Forelimb muscle (tissue), 1 donor: ENCODE data around the gene GPER1. TPM values are rescaled to one million over a fixed set of nuclear protein-coding genes. Genes with fewer than 3 reads are reported as not detected.
"Not testable (repeated sequence)": the region's sequence is repeated elsewhere in the genome, so short reads cannot be mapped to it uniquely, and the experiment has no call there.

Experiments used
- DNase-seq: peaks from one replicate; pipeline ENCODE4 v3.0.0-alpha.2; 2013; ENCODE audit warnings: low read depth
- polyA plus RNA-seq: library from polyadenylated mRNA; unstranded; fragments of 120-200 nt; gene quantifications from one replicate; pipeline ENCODE4 v1.2.1, GENCODE V29; 2013; ENCODE audit not compliant: insufficient read length

The GPER1 gene
- polyA plus RNA-seq, 1 donor, result 14.4 TPM

DNA sequence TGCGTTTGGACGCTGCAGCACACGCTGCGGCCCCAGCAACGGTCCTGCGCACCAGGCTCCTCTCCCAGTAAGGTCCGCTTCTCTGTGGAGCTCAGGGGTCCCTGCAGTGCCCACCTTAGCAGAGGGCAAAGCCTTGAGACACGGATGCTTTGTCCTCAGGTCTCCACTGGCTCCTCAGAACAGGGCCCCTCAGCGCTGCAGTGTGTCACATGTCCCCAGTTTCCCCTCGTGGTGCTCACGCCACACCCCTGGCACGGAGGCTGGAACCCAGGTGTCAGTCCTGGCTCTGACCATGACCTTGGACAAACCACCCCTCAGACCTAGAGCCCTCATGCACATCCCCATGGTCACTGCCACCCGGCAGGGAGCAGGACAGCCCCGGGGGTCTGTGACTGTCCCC, 19.9 kb upstream of the GPER1 start:
- DNase-seq, result no peak

DNA sequence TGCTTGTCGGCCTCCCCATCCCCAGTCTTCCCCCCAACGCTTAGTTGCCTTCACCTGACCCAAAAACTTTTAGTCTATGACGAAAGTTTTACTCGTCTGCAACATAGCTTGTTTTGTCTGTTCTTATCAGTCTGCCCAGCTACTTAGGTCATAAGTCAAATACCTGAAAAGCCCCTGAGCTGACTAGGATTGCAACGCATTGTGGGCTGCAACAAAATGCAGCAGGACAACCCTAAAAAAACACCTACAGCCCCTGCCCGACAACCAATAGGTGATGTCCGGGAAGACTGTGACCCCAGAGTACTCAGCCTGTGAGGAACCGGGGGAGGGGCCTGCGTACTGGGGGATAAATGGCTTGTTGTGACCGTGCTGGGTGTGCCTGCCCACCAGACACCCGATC, 19.3 kb upstream of the GPER1 start:
- DNase-seq, result no peak

- no peak for DNase-seq
These were observed 17.3 kb upstream of the GPER1 start for GRCh38 chr7:1070544-1071011.

GRCh38 chr7:1071731-1072254, 16.1 kb upstream of the GPER1 start:
- no peak for DNase-seq

- no peak for DNase-seq
These were observed 14.6 kb upstream of the GPER1 start for GRCh38 chr7:1073142-1073977.

GRCh38 chr7:1074018-1074417, 13.9 kb upstream of the GPER1 start:
- DNase-seq, result not testable (repeated sequence)

DNA sequence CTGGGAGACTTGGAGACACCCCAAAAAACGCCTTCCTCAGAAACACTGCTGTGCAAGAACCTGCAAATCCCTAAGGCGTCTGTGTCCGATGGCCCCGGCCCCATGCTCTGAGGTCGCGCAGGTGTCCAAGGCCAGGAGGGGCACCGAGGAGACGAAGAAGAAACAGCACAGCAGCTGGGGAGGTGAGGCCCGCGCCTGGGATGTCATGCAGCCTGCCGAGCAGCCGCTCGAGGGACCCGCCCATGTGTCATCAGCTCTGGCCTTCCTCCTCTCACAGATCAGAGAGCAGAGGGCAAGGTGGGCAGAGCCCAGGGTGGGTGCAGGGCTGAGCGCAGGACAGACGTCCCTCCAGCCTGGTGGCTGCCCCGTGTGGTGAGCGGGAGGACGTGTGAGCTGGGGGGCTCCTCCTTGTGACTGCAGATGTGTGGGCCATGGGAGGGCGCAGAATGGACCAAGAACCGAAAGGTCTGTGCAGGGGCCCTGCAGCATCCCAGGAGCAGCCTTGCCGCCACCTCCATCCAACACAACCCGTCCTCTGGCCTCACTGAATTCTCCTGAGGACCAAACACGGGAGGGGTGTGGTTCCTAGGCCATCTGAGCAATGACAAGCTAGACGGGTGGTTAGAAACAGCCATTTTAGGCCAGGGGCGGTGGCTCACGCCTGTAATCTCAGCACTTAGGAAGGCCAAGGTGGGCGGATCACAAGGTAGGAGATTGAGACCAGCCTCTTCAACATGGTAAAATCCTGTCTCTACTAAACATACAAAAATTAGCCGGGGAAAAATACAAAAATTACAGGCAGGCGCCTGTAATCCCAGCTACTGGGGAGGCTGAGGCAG, 13.1 kb upstream of the GPER1 start:
- no peak for DNase-seq

GRCh38 chr7:1076184-1077072, 11.5 kb upstream of the GPER1 start:
- no peak for DNase-seq

DNA sequence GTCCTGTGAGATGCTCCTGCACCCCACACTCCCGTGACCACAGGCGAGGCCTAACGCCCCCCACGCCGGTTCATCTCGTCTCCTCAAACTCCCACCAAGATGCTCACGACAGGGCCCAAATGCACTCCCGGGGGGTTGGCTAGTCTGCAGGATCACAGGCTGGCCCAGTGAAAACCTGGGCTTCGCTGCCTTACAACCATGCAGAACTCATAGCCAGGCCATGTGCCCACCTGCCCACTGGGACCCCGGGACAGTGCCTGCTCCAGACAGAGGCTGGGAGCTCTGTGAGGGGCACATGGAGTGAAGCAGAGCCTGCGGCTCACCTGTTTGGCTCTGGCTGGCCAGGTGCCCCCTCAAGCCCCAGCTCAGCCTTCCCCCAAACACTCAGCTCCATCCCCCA, 9.4 kb upstream of the GPER1 start:
- no peak for DNase-seq

DNA sequence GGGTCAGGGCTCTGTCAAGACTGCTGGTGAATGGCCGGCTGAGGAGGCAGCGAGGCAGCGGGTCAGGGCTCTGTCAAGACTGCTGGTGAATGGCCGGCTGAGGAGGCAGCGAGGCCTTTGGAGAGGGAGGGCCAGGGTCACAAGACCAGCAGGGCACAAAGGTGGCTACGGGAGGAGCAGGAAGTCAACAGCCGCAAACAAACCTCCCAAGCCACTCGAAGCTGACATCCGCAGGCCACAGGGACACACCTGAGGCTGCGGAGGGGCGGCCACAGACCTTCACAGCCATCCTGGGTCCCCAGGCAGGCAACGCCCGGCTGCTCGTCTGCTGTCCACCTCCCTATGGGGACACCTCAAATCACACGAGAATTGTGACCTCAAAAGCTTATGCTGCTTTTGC, 8.9 kb upstream of the GPER1 start:
- no peak for DNase-seq

GRCh38 chr7:1079546-1079945, 8.4 kb upstream of the GPER1 start:
- DNase-seq, result no peak

DNA sequence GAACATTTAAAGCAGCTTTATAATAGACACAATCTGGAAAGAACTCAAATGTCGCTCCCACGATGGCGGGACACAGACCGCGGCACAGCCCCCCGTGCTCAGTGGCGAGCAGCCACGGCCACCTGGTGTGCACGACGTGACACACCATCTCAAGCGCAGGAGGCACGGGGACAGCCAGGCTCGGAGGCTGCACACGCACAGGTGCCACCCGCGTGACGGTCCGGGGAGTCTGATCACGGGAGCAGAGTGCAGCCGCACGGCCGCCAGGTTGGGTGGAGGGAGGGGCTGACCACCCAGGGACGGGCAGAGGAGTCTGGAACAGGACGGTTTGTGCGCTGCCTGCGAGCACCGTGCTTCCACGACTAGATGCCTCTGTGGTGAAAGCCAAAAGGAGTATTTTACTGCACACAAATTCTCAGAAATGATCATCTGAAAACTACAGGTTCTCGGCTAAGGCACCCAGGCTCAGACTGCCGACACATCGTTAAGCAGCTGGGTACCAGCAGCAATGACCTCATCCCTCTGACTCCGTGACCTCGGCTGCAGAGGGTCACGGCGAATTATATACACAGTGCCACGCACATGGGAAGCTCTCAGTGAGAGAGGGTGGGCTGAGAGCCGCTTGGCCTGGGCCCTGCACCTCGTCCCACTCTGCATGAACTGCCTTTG, 7.5 kb upstream of the GPER1 start:
- no peak for DNase-seq

DNA sequence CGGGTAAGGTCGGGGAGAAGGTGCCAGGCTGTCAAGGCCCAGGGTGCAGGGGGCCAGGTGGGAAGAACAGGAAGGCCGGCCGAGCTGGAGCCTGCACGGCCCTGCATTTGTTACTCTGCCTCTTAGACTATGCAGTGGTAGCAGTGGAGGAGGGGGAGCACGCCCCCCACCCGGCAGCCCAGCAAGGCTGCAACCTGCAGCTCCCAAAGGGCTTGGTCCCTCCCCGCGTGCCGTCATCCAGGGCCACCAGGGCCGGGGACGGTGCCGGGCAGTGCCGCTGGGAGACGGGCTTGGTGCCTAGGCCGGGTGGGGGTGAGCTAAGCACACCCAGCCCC, 7.0 kb upstream of the GPER1 start:
- no peak for DNase-seq

GRCh38 chr7:1081336-1081735, 6.6 kb upstream of the GPER1 start:
- no peak for DNase-seq

- DNase-seq, result no peak
These were observed 5.9 kb upstream of the GPER1 start for GRCh38 chr7:1081931-1082401.

DNA sequence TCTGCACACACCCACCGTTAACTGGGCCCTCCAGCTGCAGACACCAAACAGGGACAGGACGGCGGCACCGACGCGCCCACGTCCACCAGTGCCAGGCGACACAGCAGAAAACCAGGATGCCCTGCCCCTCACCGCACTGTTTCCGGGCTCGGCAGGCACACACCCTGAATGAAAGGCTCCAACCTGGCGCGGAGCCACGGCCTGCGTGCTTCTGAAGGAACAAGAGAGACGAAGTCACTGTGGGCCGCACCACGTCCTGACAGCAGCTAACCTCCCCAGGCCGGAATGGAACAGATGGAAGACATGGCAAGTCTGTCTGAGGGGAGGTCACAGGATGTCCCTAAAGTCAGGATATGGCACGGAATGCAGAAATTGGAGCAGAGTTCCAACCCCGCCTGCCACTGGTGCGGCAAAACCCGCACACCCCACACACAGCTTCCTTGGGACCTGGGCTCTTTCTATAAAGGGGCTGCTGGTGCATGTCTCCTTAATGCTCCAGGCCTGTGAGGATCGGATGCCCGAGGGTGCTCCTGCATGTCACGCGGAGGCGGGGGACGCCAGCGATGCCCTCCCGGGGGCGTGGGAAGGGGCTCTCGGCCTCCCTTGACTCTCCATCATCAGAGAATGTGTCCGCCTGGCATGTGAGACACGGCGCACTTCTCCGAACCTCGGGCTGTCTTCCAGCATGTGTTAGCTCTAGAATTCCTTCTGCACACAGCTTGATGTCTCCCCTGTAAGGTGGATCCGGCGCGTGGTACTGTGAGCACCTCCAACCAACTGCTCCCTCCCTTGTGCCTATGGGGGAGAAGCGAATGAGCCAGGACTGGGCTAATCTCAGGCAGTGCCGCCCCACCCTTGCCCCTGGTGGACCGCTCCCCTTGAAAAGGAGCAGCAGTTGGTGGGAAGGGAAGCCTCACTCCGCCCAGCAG, 3.9 kb upstream of the GPER1 start:
- DNase-seq, result no peak

DNA sequence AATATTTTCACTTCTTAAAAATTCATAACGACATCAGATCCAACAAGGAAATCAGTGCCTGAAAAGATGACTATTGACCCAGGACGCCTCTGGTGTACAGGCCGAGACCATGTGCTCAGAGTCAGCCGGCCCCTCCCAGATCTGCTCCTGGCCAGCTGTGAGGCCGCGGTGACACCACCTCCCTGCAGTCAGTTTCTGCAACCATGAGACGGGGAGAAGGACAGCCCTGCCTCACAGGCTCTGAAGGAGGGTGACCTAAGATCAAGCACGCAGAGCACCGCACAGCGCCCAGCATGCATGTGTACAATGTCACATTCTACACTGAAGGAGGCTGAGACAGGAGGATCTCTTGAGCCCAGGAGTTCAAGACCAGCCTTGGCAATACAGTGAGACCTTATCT, 2.6 kb upstream of the GPER1 start:
- DNase-seq, result no peak

DNA sequence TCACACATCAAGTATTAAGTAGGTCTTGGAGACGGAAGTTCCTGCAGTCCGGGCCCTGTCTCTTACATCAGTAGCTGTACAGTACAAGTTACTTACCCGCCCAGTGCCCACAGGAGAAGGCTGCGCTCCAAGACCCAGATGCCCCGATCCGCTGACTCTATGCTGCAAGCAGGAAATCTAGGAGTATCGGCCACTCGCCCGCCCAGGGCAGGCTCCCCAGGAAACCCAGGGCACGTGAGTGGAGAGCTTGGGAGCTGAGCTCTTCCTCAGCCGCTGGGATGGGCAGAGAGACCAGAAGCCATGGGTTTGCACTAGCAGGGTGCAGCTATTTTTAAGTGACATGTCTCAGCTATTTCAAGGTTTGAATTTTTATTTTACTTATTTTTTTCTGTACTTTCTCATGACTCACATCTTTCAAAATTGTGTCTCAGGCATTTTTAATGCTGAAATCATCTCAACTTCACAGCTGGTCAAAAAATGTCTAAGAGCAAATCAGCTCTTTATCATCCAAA, 1.9 kb upstream of the GPER1 start:
- DNase-seq, result no peak

DNA sequence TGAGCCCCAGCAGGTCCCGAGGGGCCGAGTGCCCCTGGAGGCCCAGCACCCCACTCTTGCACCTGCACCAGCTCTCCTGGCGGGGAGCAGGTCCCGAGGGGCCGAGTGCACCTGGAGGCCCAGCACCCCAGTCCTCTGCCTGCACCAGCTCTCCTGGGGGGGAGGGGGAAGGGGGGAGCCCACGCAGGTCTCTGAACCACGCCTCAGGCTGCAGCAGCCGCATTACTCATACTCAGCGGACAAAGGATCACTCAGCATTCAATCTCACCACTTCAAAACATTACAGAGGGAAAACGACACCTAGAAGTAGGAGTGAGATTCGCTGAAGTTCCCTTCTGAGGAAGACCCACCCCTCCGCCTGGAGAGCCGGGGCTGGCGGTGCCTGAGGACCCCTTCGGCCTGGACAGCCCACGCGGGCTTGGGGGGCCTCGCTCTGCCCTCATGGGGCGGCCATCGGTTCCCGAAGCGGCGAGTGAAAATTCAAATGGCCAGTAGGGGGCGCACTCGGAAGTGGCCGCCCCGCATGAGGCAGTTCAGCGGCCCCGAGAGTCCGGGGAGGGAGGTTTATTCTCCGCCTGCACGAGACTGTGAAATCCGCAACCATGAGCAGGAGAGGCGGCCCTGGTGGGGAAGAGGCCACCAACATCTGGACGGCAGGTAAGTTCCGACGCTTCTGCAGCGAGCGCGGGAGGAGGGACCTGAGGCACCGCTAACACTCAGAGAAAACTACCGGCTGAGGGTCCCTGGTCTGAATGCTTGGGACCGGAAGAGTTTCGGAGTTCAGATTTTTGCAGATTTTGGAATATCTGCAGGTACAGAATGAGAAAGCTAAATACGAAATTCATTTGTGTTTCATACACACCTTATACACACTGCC, 1.1 kb upstream of the GPER1 start:
- no peak for DNase-seq
